ENCODE data around the gene NCSTN. TPM values are rescaled to one million over a fixed set of nuclear protein-coding genes. Genes with fewer than 3 reads are reported as not detected.

The NCSTN gene
- total and polyA plus RNA-seq, 10 of the 15 experiments (the other 5 are each of a cell fraction or from before 2014, with no cell fraction given) = 33.3 to 88.2 (median 60.4) TPM

DNA sequence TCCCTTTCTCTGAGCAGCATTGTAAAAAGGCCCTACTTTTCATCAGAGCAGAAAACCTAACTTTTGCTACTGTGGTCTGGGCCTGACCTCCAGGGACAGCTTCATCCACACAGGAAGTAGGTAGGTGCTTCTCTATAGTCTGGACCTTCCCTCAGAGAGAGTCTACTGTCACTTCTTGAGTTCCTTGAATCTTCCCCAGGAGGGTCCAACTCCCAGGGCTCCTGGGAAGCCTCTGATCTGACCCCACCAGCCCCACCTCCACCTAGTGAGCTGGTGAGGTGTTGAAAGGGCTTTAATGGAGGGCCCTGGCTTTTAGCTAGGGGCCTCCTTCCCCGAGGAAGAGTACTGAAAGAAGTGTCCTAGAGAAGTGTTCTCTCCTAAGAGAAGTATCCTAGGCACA lies 54.5 kb downstream of the NCSTN start (continued):
- TF ChIP-seq, protein P1, sequence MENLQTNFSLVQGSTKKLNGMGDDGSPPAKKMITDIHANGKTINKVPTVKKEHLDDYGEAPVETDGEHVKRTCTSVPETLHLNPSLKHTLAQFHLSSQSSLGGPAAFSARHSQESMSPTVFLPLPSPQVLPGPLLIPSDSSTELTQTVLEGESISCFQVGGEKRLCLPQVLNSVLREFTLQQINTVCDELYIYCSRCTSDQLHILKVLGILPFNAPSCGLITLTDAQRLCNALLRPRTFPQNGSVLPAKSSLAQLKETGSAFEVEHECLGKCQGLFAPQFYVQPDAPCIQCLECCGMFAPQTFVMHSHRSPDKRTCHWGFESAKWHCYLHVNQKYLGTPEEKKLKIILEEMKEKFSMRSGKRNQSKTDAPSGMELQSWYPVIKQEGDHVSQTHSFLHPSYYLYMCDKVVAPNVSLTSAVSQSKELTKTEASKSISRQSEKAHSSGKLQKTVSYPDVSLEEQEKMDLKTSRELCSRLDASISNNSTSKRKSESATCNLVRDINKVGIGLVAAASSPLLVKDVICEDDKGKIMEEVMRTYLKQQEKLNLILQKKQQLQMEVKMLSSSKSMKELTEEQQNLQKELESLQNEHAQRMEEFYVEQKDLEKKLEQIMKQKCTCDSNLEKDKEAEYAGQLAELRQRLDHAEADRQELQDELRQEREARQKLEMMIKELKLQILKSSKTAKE (IDR thresholded peaks at IDR 0.05; ENCODE audit: low read depth, poor library complexity, severe bottlenecking) = no peak
- no peak for TF ChIP-seq NFYB (IDR thresholded peaks at IDR 0.05; ENCODE audit: insufficient read depth, low read depth, low read length)
- no peak for TF ChIP-seq FOS (IDR thresholded peaks at IDR 0.05; ENCODE audit: borderline replicate concordance, extremely low read depth, insufficient read length)
- no peak for TF ChIP-seq ETV6 (conservative IDR thresholded peaks at IDR 0.05 in 1 of 2, IDR thresholded peaks at IDR 0.05 in 1 of 2; ENCODE audit: borderline replicate concordance in 1 of 2, low read depth in 1 of 2)
- no peak for TF ChIP-seq YY1 (IDR thresholded peaks at IDR 0.05; ENCODE audit: low read depth, low read length)
- no peak for TF ChIP-seq SP1 (IDR thresholded peaks at IDR 0.05; ENCODE audit: low read depth, low read length)
- TF ChIP-seq RFX5 (IDR thresholded peaks at IDR 0.05; ENCODE audit: low read depth, low read length) = no peak
- TF ChIP-seq, protein P2, sequence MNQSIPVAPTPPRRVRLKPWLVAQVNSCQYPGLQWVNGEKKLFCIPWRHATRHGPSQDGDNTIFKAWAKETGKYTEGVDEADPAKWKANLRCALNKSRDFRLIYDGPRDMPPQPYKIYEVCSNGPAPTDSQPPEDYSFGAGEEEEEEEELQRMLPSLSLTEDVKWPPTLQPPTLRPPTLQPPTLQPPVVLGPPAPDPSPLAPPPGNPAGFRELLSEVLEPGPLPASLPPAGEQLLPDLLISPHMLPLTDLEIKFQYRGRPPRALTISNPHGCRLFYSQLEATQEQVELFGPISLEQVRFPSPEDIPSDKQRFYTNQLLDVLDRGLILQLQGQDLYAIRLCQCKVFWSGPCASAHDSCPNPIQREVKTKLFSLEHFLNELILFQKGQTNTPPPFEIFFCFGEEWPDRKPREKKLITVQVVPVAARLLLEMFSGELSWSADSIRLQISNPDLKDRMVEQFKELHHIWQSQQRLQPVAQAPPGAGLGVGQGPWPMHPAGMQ (IDR thresholded peaks at IDR 0.05; ENCODE audit: borderline replicate concordance) = no peak
- no peak for TF ChIP-seq TAF1 (IDR thresholded peaks at IDR 0.05; ENCODE audit: borderline replicate concordance, low read depth, low read length)
- no peak for TF ChIP-seq ESRRA (IDR thresholded peaks at IDR 0.05; ENCODE audit: low read length)
- no peak for TF ChIP-seq LARP7 (IDR thresholded peaks at IDR 0.05)
- TF ChIP-seq IRF4 (IDR thresholded peaks at IDR 0.05; ENCODE audit: low read depth, low read length) = no peak
- TF ChIP-seq MEF2A (IDR thresholded peaks at IDR 0.05; ENCODE audit: insufficient read depth, low read depth, low read length) = no peak
- no peak for TF ChIP-seq HDGF (IDR thresholded peaks at IDR 0.05)
- TF ChIP-seq, protein P3, sequence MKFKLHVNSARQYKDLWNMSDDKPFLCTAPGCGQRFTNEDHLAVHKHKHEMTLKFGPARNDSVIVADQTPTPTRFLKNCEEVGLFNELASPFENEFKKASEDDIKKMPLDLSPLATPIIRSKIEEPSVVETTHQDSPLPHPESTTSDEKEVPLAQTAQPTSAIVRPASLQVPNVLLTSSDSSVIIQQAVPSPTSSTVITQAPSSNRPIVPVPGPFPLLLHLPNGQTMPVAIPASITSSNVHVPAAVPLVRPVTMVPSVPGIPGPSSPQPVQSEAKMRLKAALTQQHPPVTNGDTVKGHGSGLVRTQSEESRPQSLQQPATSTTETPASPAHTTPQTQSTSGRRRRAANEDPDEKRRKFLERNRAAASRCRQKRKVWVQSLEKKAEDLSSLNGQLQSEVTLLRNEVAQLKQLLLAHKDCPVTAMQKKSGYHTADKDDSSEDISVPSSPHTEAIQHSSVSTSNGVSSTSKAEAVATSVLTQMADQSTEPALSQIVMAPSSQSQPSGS (IDR thresholded peaks at IDR 0.05; ENCODE audit: low read length) = no peak

Data from GM12878 (cell line).